Measurements from ENCODE around the gene PSME1. TPM values are rescaled to one million over a fixed set of nuclear protein-coding genes. Genes with fewer than 3 reads are reported as not detected.

Gene PSME1
- total and polyA plus RNA-seq, 2 of the 13 experiments (the other 11 are each of a cell fraction or from before 2014, with no cell fraction given), result 159 to 608 TPM

DNA sequence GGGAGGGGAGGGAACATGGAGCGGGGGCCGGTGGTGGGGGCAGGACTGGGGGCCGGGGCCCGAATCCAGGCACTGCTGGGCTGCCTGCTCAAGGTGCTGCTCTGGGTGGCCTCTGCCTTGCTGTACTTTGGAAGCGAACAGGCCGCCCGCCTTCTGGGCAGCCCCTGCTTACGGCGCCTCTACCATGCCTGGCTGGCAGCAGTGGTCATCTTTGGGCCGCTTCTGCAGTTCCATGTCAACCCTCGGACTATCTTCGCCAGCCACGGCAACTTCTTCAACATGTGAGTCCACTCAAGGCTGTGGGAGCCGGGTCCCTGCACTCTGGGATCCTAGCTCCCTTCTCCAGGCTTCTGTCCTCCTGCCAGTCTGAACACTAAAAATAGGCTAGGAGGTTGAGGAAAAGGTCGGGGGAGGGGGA lies 4.4 kb upstream of the PSME1 start:
- ChIA-PET CTCF (ENCODE audit: low intra/inter-chr PET ratio, low total read pairs) (no interaction called here), POLR2A (interaction anchor here (0.6 to 22.7 kb wide), 8 partner anchors 9 to 79 kb away, joined by 3 to 977 read pairs (median 11); partner anchors contain the start of genes DCAF11, EMC9, IRF9 and NRL)
- in situ Hi-C loops (cut with HindIII; ENCODE audit: extremely low pct_ligation_motif_present, low pct_unique_long_range_greater_than_20kb), result loop anchor here (25.0 kb wide), 1 partner anchor 819 kb away; the partner anchor contains the start of genes BCL2L2, PABPN1 and PPP1R3E
- no peak overlapping the region for H3K4me3 ChIP-seq (replicated peaks in 1 of 3; ENCODE audit: insufficient read depth in 1 of 3, low read depth in 2 of 3, low read length in 3 of 3)
- intact Hi-C loops (cut with micrococcal nuclease; ENCODE audit: unreplicated experiment), result no loop called here
- H3K4me2 ChIP-seq (ENCODE audit: low read depth, low read length), result peak overlapping the region; percentile 16
- H3K9ac ChIP-seq (ENCODE audit: insufficient read depth, low read depth, low read length), result no peak overlapping the region; the same call in 1 of the 2 replicates
- DNase-seq (ENCODE audit: low spot score) (no peak), ATAC-seq (peak; percentile 0; the same call in 2 of the 3 replicates), FAIRE-seq (no peak)
- H3K27me3 ChIP-seq (ENCODE audit: control insufficient read depth in 1 of 2, insufficient read depth in 2 of 2, low read length in 2 of 2), result no peaks in the 10 kb centered on the region; a peak in 1 of 5 replicates
- H2AFZ ChIP-seq (ENCODE audit: low read length), result no peak overlapping the region
- peaks cover under 1% of the 10 kb centered on the region; the same call in 1 of the 2 replicates for H4K20me1 ChIP-seq (ENCODE audit: insufficient read depth, low read length)
- H3K36me3 ChIP-seq (replicated peaks in 1 of 2; ENCODE audit: control insufficient read depth in 1 of 2, insufficient read depth in 2 of 2, low read length in 2 of 2), result no peaks in the 10 kb centered on the region
- 77% methylated on average over 15 of the region's 15 CpGs for WGBS (ENCODE audit: low lambda C conversion rate)
- no peaks in the 10 kb centered on the region for H3K9me3 ChIP-seq (ENCODE audit: low read length)
- peak overlapping the region; percentile 48 for H3K27ac ChIP-seq (ENCODE audit: extremely low read length, insufficient read depth, low read length)
- H3K4me1 ChIP-seq (ENCODE audit: insufficient read depth, low read length), result peaks cover 53% of the 10 kb centered on the region
- peaks cover 5% of the 10 kb centered on the region for H3K79me2 ChIP-seq (ENCODE audit: insufficient read depth, low read length)
- BruUV-seq (replicated peaks), result no TSS peak
- TF ChIP-seq, protein P1, sequence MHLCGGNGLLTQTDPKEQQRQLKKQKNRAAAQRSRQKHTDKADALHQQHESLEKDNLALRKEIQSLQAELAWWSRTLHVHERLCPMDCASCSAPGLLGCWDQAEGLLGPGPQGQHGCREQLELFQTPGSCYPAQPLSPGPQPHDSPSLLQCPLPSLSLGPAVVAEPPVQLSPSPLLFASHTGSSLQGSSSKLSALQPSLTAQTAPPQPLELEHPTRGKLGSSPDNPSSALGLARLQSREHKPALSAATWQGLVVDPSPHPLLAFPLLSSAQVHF (CRISPR knock-in tag; IDR thresholded peaks at IDR 0.05), result no peak
- peak; percentile 51; the same call in 1 of the 2 replicates for TF ChIP-seq ZNF768 (CRISPR knock-in tag; IDR thresholded peaks at IDR 0.05)
- TF ChIP-seq SOX5 (CRISPR knock-in tag; IDR thresholded peaks at IDR 0.05; ENCODE audit: borderline replicate concordance), result no peak
- TF ChIP-seq MBNL3 (CRISPR knock-in tag; conservative IDR thresholded peaks at IDR 0.05), result no peak
- no peak for TF ChIP-seq MAF1 (CRISPR knock-in tag; IDR thresholded peaks at IDR 0.05; ENCODE audit: borderline replicate concordance)
- TF ChIP-seq, protein P2, sequence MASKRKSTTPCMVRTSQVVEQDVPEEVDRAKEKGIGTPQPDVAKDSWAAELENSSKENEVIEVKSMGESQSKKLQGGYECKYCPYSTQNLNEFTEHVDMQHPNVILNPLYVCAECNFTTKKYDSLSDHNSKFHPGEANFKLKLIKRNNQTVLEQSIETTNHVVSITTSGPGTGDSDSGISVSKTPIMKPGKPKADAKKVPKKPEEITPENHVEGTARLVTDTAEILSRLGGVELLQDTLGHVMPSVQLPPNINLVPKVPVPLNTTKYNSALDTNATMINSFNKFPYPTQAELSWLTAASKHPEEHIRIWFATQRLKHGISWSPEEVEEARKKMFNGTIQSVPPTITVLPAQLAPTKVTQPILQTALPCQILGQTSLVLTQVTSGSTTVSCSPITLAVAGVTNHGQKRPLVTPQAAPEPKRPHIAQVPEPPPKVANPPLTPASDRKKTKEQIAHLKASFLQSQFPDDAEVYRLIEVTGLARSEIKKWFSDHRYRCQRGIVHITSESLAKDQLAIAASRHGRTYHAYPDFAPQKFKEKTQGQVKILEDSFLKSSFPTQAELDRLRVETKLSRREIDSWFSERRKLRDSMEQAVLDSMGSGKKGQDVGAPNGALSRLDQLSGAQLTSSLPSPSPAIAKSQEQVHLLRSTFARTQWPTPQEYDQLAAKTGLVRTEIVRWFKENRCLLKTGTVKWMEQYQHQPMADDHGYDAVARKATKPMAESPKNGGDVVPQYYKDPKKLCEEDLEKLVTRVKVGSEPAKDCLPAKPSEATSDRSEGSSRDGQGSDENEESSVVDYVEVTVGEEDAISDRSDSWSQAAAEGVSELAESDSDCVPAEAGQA (IDR thresholded peaks at IDR 0.05; ENCODE audit: low read depth), result no peak
- TF ChIP-seq, protein P2 (CRISPR knock-in tag; IDR thresholded peaks at IDR 0.05; ENCODE audit: borderline replicate concordance), result no peak
- TF ChIP-seq ZNF670 (CRISPR knock-in tag; IDR thresholded peaks at IDR 0.05; ENCODE audit: borderline replicate concordance), result no peak
- TF ChIP-seq PCBP2 (optimal IDR thresholded peaks at IDR 0.05; ENCODE audit: low read depth, low read length, poor library complexity, severe bottlenecking), result peak; percentile 38
- TF ChIP-seq ETV5 (CRISPR knock-in tag; IDR thresholded peaks at IDR 0.05; ENCODE audit: borderline replicate concordance), result no peak
- TF ChIP-seq ZNF460 (CRISPR knock-in tag; IDR thresholded peaks at IDR 0.05; ENCODE audit: borderline replicate concordance), result no peak
- TF ChIP-seq, protein P3, sequence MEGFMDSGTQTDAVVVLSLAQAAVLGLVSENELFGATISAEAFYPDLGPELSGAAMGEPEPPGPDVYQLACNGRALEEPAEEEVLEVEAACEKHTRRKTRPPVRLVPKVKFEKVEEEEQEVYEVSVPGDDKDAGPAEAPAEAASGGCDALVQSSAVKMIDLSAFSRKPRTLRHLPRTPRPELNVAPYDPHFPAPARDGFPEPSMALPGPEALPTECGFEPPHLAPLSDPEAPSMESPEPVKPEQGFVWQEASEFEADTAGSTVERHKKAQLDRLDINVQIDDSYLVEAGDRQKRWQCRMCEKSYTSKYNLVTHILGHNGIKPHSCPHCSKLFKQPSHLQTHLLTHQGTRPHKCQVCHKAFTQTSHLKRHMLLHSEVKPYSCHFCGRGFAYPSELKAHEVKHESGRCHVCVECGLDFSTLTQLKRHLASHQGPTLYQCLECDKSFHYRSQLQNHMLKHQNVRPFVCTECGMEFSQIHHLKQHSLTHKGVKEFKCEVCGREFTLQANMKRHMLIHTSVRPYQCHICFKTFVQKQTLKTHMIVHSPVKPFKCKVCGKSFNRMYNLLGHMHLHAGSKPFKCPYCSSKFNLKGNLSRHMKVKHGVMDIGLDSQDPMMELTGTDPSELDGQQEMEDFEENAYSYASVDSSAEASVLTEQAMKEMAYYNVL (CRISPR knock-in tag; IDR thresholded peaks at IDR 0.05; ENCODE audit: borderline replicate concordance), result peak; percentile 78; the same call in 1 of the 2 replicates
- 0 out of 2 replicates have a peak, but pooled peaks have one; percentile 22 for TF ChIP-seq HNF4G (IDR thresholded peaks at IDR 0.05; ENCODE audit: borderline replicate concordance, low read depth, low read length)
- no peak for TF ChIP-seq HNF4G (CRISPR knock-in tag; IDR thresholded peaks at IDR 0.05; ENCODE audit: borderline replicate concordance, low read depth)
- no peak for TF ChIP-seq ZNF761 (CRISPR knock-in tag; conservative IDR thresholded peaks at IDR 0.05)
- TF ChIP-seq TAF1 (CRISPR knock-in tag; IDR thresholded peaks at IDR 0.05), result no peak

Measured in HepG2 (cell line).